CD4-positive, alpha-beta T cell treated with Interleukin-2 at 100 ng/mL for 4 hours (primary cell): ENCODE measurements around the gene SLX9.

Source experiments
- DNase-seq: peaks from one replicate; pipeline ENCODE4 v3.0.0-alpha.2; 2020; ENCODE audit warnings: low spot score

The SLX9 gene

GRCh38 chr21:44947930-44948331 lies 8.1 kb downstream of the SLX9 start:
- DNase-seq, result no peak

- no peak for DNase-seq
Measured at GRCh38 chr21:44948426-44949120, 8.7 kb downstream of the SLX9 start.

- no peak for DNase-seq
Measured at GRCh38 chr21:44949161-44949778, 9.4 kb downstream of the SLX9 start.

- DNase-seq, result peak; percentile 83
Measured at GRCh38 chr21:44949779-44950198, 10.0 kb downstream of the SLX9 start.

GRCh38 chr21:44950351-44950750 lies 10.5 kb downstream of the SLX9 start:
- DNase-seq, result no peak

GRCh38 chr21:44951186-44951915 lies 11.5 kb downstream of the SLX9 start:
- DNase-seq, result no peak

GRCh38 chr21:44952116-44952928 lies 12.5 kb downstream of the SLX9 start:
- no peak for DNase-seq

GRCh38 chr21:44952929-44953627 lies 13.2 kb downstream of the SLX9 start:
- no peak for DNase-seq

GRCh38 chr21:44953628-44954021 lies 13.8 kb downstream of the SLX9 start:
- DNase-seq, result no peak

- DNase-seq, result no peak
Measured at GRCh38 chr21:44954281-44954771, 14.5 kb downstream of the SLX9 start.

GRCh38 chr21:44955141-44955797 lies 15.4 kb downstream of the SLX9 start:
- no peak for DNase-seq

GRCh38 chr21:44955798-44956175 lies 16.0 kb downstream of the SLX9 start:
- DNase-seq, result no peak

- DNase-seq, result no peak
Measured at GRCh38 chr21:44956356-44957046, 16.7 kb downstream of the SLX9 start.

- DNase-seq, result no peak
Measured at GRCh38 chr21:44957047-44957831, 17.4 kb downstream of the SLX9 start.

- no peak for DNase-seq
Measured at GRCh38 chr21:44957901-44958451, 18.1 kb downstream of the SLX9 start.

GRCh38 chr21:44958471-44959191 lies 18.8 kb downstream of the SLX9 start:
- no peak for DNase-seq

GRCh38 chr21:44959376-44960091 lies 19.7 kb downstream of the SLX9 start:
- no peak for DNase-seq
